Astrocyte (in vitro differentiated cells and primary cell): Measurements from ENCODE around the gene HHIP. TPM values are rescaled to one million over a fixed set of nuclear protein-coding genes. Genes with fewer than 3 reads are reported as not detected.
A peak's percentile ranks its signal among the peaks of the same experiment; 100 is the strongest.

Experiments used
- DNase-seq: peaks from one replicate; pipeline ENCODE4 v3.0.0-alpha.2; 2010; ENCODE audit warnings: low read depth
- FAIRE-seq: peaks from 2 replicates; lab custom pipeline; 2011; peaks lifted over from hg19 to GRCh38; lab: Jason Lieb, UNC
- H2AFZ ChIP-seq: 2 replicates; pipeline ENCODE4 v1.6.0; 2012; ENCODE audit warnings: low read depth, low read length, inconsistent platforms
- H3K27ac ChIP-seq: 2 replicates; pipeline ENCODE4 v1.5.1; 2011; ENCODE audit warnings: low read depth, low read length, inconsistent platforms
- H3K27me3 ChIP-seq: 2 replicates; pipeline ENCODE4 v1.6.0; 2011; ENCODE audit warnings: low read length, inconsistent platforms; ENCODE audit not compliant: insufficient read depth
- H3K36me3 ChIP-seq: 2 replicates; pipeline ENCODE4 v1.5.1; 2011; ENCODE audit warnings: low read length, inconsistent platforms; ENCODE audit not compliant: insufficient read depth
- H3K4me1 ChIP-seq: 2 replicates; pipeline ENCODE4 v1.5.1; 2011; ENCODE audit warnings: low read length, inconsistent platforms; ENCODE audit not compliant: insufficient read depth
- H3K4me2 ChIP-seq: 2 replicates; pipeline ENCODE4 v1.6.0; 2012; ENCODE audit warnings: low read length, inconsistent platforms
- H3K4me3 ChIP-seq: 2 replicates; pipeline ENCODE4 v1.5.1; 2011; ENCODE audit warnings: low read depth, mild to moderate bottlenecking, low read length, inconsistent platforms; ENCODE audit not compliant: insufficient read depth
- H3K79me2 ChIP-seq: 2 replicates; pipeline ENCODE4 v1.6.0; 2012; ENCODE audit warnings: mild to moderate bottlenecking, low read length, inconsistent platforms; ENCODE audit not compliant: insufficient read depth
- H3K9ac ChIP-seq: 2 replicates; pipeline ENCODE4 v1.6.0; 2012; ENCODE audit warnings: mild to moderate bottlenecking, low read length, inconsistent platforms
- H3K9me3 ChIP-seq: 2 replicates; pipeline ENCODE4 v1.5.1; 2012; ENCODE audit warnings: low read depth, mild to moderate bottlenecking, low read length, inconsistent platforms; ENCODE audit not compliant: insufficient read depth
- H4K20me1 ChIP-seq: 2 replicates; pipeline ENCODE4 v1.6.0; 2012; ENCODE audit warnings: low read length, inconsistent platforms; ENCODE audit not compliant: insufficient read depth
- H3K27ac Mint-ChIP-seq: one replicate; pipeline ENCODE4 v1.8.0; 2021; ENCODE audit warnings: mild to moderate bottlenecking, mixed read lengths; ENCODE audit not compliant: unreplicated experiment
- H3K27me3 Mint-ChIP-seq: one replicate; pipeline ENCODE4 v1.8.0; 2021; ENCODE audit warnings: low read depth, mixed read lengths; ENCODE audit not compliant: unreplicated experiment
- H3K36me3 Mint-ChIP-seq: one replicate; pipeline ENCODE4 v1.8.0; 2021; ENCODE audit warnings: low read depth, mixed read lengths; ENCODE audit not compliant: unreplicated experiment
- H3K4me1 Mint-ChIP-seq: one replicate; pipeline ENCODE4 v1.8.0; 2021; ENCODE audit warnings: low read depth, mixed read lengths; ENCODE audit not compliant: unreplicated experiment
- H3K4me3 Mint-ChIP-seq: one replicate; pipeline ENCODE4 v1.8.0; 2021; ENCODE audit warnings: mild to moderate bottlenecking, moderate library complexity, mixed read lengths; ENCODE audit not compliant: unreplicated experiment
- H3K9me3 Mint-ChIP-seq: one replicate; pipeline ENCODE4 v1.8.0; 2021; ENCODE audit warnings: mild to moderate bottlenecking, mixed read lengths; ENCODE audit not compliant: unreplicated experiment
- EZH2 ChIP-seq: IDR thresholded peaks from 2 replicates; pipeline ENCODE4 v1.6.1; 2012; ENCODE audit warnings: mild to moderate bottlenecking, low read length, inconsistent platforms; ENCODE audit not compliant: insufficient read depth
- total RNA-seq: library from RNA; stranded (reverse); gene quantifications from 2 replicates; pipeline ENCODE4 v1.2.1, GENCODE V29; 2021
- TF ChIP-seq, protein P1 (sequence below): IDR thresholded peaks from 2 replicates; pipeline ENCODE4 v1.5.1; 2011; ENCODE audit warnings: low read depth, mild to moderate bottlenecking, inconsistent platforms, low read length, moderate library complexity; ENCODE audit not compliant: insufficient read depth

Gene HHIP
- total RNA-seq, 1 donor from 2014 or later: 4.0 TPM

DNA sequence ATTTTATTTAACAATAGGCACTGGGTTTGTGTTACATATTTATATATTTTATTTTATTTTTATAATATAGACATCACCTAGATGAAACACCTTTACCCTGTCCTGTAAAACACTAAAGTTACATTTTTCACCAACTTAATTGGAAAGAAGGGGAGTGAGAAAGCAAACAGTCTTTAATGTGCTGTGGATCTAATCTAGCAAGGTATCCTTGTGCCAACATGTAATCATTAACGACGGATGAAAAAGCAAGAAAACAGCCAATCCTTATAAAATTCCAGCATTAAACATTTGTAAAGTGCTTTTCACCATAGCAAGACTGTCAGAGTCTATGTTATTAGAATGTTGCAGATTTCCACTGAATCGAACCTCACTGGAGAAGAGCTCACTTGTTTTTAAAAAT is 92.7 kb downstream of the HHIP start:
- peaks cover 21% of the 10 kb centered on the region for H3K4me1 ChIP-seq
- H3K9ac ChIP-seq: no peak overlapping the region
- no peak overlapping the region for H3K4me2 ChIP-seq
- H3K27ac ChIP-seq: no peak overlapping the region
- peaks cover 16% of the 10 kb centered on the region for H3K36me3 ChIP-seq
- Mint-ChIP-seq H3K4me1 (peaks cover 5% of the 10 kb centered on the region), H3K27ac (no peak overlapping the region), H3K9me3 (no peaks in the 10 kb centered on the region), H3K27me3 (no peaks in the 10 kb centered on the region), H3K4me3 (no peak overlapping the region), H3K36me3 (no peaks in the 10 kb centered on the region)
- TF ChIP-seq, protein P1, sequence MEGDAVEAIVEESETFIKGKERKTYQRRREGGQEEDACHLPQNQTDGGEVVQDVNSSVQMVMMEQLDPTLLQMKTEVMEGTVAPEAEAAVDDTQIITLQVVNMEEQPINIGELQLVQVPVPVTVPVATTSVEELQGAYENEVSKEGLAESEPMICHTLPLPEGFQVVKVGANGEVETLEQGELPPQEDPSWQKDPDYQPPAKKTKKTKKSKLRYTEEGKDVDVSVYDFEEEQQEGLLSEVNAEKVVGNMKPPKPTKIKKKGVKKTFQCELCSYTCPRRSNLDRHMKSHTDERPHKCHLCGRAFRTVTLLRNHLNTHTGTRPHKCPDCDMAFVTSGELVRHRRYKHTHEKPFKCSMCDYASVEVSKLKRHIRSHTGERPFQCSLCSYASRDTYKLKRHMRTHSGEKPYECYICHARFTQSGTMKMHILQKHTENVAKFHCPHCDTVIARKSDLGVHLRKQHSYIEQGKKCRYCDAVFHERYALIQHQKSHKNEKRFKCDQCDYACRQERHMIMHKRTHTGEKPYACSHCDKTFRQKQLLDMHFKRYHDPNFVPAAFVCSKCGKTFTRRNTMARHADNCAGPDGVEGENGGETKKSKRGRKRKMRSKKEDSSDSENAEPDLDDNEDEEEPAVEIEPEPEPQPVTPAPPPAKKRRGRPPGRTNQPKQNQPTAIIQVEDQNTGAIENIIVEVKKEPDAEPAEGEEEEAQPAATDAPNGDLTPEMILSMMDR: no peak
- no peak for TF ChIP-seq EZH2
- no peak overlapping the region for H3K4me3 ChIP-seq
- no peak overlapping the region for H2AFZ ChIP-seq
- no peaks in the 10 kb centered on the region for H3K27me3 ChIP-seq
- H4K20me1 ChIP-seq: no peaks in the 10 kb centered on the region
- FAIRE-seq: no peak
- H3K79me2 ChIP-seq: no peaks in the 10 kb centered on the region
- no peaks in the 10 kb centered on the region for H3K9me3 ChIP-seq
- no peak for DNase-seq

DNA sequence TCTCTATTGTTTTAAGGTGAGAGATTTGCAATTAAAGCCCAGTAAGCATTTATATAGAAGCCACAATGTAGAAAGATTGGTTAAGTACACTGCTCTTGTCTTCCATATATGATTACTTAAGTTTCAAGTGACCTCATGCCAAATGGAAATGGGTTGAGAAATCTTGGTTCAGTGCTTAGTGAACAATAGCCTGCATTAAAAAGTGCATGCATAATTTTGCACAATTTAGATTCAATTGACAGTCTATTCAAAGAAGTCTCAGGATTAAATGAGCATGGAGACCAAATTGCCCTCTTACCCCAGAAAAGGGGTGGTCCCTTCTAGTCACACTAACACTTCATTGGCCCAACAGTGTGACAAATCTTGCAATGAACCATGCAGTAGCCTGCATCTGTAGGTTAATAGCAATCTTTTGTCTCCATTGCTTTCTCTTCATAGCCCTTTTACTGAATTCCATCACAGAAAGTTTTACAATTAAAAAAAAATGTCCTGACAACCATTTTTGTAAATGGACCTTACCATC is 93.6 kb downstream of the HHIP start:
- Histone ChIP-seq H4K20me1 (no peaks in the 10 kb centered on the region), H3K9ac (no peak overlapping the region), H3K27me3 (no peaks in the 10 kb centered on the region), H3K4me2 (no peak overlapping the region), H3K4me1 (peaks cover 15% of the 10 kb centered on the region), H3K4me3 (no peak overlapping the region), H3K36me3 (peaks cover 16% of the 10 kb centered on the region), H3K27ac (peak overlapping the region; percentile 9), H3K9me3 (no peaks in the 10 kb centered on the region), H2AFZ (no peak overlapping the region), H3K79me2 (no peaks in the 10 kb centered on the region)
- no peaks in the 10 kb centered on the region for H3K36me3 Mint-ChIP-seq
- H3K27ac Mint-ChIP-seq: no peak overlapping the region
- H3K27me3 Mint-ChIP-seq: no peaks in the 10 kb centered on the region
- peaks cover 1% of the 10 kb centered on the region for H3K4me1 Mint-ChIP-seq
- FAIRE-seq (no peak), DNase-seq (no peak)
- H3K4me3 Mint-ChIP-seq: no peak overlapping the region
- TF ChIP-seq, protein P1: no peak
- no peak for TF ChIP-seq EZH2
- H3K9me3 Mint-ChIP-seq: no peaks in the 10 kb centered on the region

DNA sequence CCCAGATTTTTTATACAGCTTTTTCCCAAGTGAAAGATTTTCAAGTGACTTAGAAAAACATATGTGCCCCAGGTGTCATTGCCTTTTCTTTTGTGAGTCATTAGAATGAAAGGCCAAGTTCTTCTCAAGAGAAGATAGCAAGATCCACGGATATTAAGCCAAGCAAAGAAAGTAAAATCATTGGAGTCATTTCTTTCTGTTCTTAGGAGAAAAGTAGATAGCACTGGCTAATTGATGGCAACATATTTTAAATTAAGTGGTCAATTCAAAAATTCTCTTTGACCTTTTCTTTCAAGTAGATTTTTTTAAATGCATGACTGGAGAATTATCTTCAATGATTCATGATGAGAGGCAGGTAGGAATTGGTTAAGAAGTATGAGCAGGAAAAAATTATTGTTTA is 94.4 kb downstream of the HHIP start:
- Histone ChIP-seq H3K9me3 (no peaks in the 10 kb centered on the region), H3K4me3 (no peak overlapping the region), H4K20me1 (no peaks in the 10 kb centered on the region), H2AFZ (no peak overlapping the region), H3K9ac (no peak overlapping the region), H3K27me3 (no peaks in the 10 kb centered on the region), H3K4me1 (peaks cover 12% of the 10 kb centered on the region), H3K4me2 (no peak overlapping the region), H3K27ac (peak overlapping the region; percentile 3), H3K79me2 (no peaks in the 10 kb centered on the region), H3K36me3 (peaks cover 16% of the 10 kb centered on the region)
- Mint-ChIP-seq H3K27ac (no peak overlapping the region), H3K4me3 (no peak overlapping the region), H3K4me1 (no peaks in the 10 kb centered on the region), H3K9me3 (no peaks in the 10 kb centered on the region), H3K36me3 (no peaks in the 10 kb centered on the region), H3K27me3 (no peaks in the 10 kb centered on the region)
- TF ChIP-seq, protein P1: no peak
- TF ChIP-seq EZH2: no peak
- DNase-seq: peak; percentile 78
- FAIRE-seq: no peak
